HG02870 (cell line): ENCODE results near the gene VPS9D1.
"Not testable (repeated sequence)": the region's sequence is repeated elsewhere in the genome, so short reads cannot be mapped to it uniquely, and the experiment has no call there.

Source experiments
- ATAC-seq: cut with Tn5 transposase; IDR thresholded peaks from one replicate; pipeline ENCODE4 v1.9.1; 2021; ENCODE audit warnings: mild to moderate bottlenecking, moderate library complexity; ENCODE audit not compliant: unreplicated experiment

The VPS9D1 gene

DNA sequence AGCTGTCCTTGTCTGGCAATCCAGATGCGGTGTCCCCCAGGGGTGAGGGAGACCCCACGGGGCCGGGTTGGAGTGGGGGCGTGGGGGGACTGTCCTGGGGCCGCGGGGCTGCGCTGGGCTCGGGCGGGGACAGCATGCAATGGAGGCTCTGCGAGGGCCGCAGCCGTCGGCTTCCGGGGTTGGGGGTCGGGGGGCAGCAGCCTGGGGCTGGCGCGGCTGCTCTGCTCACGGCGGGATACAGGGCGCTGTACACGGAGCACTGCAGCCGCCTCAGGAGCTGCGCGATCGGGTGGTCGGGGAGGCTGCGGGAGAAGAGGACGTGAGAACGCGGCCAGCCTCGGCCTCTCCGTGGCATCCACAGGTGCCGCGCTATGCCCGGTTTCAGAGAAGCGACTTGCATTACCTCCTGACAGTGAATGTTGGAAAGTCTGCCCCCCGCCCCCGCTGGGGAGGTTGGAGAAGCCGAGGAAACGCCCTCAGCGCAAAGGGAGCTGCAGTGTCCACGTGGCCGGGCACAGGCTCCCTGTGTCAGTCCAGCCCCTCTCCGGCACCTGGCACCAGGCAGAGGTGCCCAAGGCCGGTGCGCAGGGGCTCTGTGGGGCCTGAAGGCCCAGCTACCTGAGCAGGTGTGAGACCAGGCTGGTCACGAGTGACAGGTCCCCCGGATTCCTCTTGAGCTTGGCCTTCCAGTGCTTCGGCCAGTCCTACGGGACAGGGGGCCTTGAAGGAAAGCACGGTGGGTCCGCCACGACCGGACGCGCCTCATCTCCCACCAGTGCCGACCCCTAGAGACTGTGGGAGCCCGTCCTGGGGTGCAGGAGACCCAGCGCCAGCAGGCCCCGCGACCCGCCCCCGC, 9.8 kb downstream of the VPS9D1 start:
- ATAC-seq: no peak

DNA sequence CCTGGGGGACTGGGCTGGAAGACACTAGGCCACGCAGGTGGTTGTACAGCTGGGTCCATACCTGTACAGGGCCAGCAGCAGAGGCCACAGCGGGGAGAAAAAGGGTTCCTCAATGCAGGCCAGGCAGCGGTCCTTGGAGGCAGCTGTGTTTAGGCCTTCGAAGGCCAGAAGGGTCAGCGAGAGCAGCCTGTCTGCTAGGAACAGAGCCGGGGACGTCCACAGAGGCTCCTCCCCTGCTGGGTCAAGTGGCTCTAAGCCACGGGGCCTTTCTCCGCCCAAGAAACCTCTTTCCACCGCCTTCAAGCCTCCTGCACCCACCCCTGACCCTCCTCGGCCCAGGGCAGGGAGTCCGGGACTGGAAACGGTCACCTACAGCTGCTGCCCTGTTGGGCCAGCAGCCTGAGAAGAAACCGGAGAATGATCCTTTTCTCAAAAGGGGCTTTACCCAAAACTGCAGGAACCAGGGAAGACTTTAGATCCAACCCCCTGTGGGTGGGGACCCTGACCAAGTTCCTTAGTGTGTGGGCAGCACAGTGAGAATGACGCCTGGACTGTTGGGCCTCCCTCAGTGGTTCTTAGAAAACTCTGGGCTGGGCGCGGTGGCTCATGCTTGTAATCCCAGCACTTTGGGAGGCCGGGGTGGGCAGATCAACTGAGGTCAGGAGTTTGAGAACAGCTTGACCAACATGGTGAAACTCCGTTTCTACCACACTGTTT, 10.8 kb downstream of the VPS9D1 start:
- no peak for ATAC-seq

DNA sequence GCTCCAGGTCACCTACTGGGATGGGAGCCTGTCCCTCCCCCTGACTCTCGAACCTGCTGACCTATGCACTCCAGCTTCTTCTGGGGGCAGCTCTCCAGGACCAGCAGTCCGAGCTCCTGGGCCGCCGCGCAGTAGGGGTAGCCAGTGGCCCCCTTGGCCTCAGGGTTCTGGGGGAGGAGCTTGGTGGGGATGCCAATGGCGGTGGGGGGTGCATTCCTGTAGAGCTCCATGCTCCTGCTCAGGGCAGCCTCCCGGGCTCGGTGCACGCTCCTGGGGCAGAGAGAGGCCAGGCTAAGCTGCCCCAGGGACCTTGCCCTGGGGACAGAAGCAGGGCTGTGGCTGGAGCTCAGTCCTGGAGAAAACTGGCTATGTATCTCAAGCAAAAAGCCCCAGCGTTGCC, 11.5 kb downstream of the VPS9D1 start:
- ATAC-seq: no peak

DNA sequence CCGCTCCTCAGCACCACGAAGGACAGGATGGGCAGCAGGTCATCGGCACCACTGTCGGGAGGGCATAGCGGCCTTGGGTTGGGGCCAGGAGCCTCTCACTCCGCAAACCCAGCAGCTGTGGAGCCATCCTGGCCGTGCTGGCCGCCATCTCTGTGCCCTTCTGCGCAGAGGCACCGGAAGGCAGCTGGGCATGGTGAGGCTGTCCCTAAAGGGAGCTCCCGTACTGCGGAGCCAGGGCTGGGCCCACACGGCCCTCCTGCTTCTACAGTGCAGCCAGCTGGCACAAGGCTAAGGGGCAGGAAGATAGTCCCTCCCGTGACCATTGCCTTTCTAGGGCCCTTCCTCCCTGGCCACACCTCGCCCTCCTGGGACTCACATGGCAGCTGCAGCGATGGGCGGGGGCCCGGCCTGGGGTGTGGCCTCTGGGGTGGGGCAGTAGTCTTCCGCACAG, 12.2 kb downstream of the VPS9D1 start:
- no peak for ATAC-seq

DNA sequence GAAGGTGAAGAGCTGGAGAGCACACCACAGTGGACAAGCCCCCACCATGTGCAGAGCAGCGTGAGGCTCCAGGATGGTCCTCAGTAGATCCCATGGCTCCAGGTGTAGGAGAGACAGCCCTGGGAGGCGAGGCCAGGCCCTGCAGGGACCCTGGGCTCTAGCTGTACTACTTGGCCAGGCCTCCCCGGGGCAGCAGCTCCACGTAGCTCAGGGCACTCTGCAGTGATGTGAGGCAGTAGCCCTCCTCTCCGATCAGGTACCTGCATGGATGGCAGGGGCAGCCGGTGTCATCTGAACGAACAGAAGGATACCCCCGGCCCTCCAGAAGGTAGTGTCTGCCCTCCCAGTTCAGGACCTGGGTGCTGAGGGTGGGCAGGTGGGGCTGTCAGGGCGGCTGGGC, 13.0 kb downstream of the VPS9D1 start:
- ATAC-seq: no peak

DNA sequence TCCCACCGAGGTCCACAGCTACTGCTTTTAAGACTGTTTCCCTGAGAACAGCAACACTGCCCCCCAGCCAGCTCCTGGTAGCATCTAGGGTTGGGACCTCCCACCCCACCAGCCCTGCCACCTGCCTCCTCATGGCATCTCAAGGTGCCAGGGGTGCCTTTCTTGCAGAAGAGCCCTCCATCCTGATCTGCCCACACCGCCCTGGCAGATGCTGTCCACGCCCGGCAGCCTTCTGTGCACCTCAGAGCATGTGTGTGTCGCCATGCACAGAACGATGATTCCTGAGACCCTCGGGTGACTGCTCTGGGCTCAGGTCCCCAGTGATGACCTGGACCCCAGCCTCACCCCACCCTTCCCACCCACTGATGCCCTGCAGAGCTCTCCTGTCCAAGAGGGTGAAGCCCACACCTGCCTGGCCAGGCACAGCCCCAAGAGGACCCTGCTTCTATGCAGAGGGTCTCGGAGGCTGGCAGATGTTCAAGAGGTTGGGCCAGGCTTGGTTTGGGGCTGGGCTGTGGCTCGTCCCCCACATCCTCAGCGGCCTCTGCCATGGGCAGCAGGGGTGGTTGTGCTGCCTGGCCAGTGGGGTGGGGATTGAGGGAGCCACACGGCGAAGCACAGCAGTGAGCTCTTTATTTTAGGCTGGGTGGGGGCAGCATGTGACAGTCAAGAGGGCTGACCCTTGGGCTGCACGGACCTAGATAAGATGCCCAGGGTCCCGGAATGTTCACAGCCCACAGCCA, 14.0 kb downstream of the VPS9D1 start:
- no peak for ATAC-seq

DNA sequence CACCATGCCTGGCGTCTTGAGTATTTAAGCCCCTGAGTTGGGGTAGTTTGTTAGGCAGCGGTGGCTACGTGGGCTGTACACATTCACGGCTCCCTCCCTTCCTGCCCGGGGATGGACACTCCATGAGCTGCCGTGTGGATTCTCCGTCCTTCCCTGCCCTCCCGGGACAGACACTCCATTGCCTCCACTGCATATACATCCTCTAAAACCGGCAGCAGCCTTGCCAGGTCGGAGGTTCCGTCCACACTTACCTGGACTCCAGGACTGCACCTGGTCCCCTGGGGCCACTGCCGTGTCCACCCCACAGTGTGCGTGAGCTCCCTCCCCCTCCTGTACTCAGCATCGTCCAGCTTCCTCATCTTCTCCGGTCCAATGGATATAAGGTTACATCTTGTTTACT, 15.7 kb downstream of the VPS9D1 start:
- ATAC-seq: no peak

DNA sequence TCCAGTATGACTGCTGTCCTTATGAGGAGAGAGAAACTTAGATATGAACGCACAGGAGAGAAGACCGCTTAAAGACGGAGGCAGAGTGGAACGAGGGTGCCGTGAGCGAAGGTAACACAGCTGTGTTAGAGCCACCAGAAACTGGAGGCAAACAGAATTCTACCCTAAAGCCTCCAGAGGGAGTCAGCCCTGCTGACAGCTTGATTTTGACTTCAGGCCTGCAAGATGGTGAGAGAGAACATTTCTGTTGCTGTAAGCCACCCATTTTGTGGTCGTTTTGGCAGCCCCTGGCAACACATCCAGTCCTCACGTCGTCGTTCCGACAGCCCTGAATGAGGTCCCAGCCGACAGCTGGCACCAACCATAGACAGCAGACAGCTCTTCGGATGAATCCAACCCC, 16.4 kb downstream of the VPS9D1 start:
- no peak for ATAC-seq

DNA sequence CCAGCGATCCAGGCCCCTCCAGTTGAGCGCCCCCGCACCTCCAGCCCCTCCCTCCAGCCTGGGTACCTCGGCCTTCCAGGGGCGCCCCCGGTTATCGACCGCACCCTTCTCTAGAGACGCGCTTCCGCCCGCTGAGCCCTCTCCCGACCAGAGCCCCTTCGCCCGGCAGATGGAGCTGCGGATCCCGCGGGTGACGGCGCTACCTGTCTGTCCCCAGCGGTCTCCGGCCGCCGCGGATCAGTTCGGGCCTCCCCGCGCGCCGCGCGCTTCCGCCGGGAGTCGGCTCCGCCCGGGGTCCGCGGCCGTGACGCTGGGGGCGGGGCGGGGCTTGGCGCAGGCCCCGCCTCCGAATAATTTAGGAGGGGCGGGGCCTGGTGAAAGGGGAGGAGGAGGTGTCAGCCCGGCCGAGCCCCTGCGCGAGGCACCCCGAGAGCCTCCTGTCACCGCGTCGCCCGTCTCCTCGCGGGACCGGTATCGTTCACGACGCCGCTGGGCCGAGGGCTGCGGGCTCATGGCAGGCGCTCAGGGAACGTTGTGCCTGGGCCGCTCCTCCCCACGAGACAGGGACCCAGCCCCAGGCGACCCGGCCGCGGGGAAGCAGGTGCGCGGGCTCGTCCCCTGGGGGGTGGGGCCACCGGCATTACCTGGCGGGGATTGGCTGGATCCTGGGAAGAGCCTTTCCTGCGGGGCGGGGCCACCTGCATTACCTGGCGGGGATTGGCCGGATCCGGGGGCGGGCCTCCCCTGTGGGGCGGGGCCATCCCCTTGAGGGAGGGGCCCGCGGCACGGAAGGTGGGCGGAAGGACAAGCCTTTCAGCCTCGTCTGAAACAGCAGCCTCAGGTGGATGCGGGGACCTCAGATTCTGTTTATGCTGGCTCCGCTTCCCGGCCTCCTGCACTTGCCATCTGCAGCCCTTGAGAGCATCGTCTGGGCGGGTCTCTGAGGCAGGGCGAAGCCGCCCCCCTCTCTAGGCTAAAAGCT, 19.0 kb downstream of the VPS9D1 start, which contains the start of gene SPATA2L:
Gene SPATA2L (minus strand): TSS at position 281 of the 982 bp plus-strand sequence. CDS start 473 bp downstream, outside the sequence.
- ATAC-seq: peak; percentile 71

DNA sequence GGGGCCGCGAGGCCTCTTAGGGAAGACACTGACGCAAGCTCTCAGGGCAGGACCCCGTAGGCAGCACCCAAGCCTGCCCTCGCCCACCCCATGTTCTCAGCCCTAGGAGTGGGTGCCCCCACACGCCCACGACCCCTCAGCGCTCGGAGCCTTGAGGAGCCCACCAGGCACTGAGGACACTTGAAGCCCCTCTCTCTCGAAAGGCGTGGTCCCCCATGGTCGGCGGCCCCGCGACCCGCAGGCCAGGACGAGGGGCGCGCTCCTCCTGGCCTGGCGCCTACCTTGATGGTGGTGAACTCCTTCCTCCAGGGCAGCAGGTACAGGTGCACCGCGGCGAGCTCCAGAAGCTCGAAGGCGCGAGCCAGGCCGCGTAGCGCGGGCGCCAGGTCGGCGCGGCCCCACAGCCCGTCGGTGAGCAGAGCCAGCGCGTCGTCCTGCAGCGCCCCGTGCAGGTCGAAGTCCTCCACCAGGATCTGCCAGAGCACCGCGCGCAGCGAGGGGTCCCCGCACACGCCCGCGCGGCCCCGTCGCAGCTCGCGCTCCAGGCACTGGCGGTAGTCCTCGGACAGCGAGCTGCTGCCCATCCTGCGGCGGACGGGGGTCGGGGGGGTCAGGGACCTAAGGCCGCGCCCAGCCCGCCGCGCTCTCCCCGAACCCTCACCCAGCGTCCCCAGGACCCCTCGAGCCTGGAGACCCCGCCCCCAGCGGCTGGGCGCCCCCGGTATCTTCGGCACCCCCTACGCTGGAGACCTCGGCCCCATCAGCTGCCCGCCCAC, 19.9 kb downstream of the VPS9D1 start:
- no peak for ATAC-seq

DNA sequence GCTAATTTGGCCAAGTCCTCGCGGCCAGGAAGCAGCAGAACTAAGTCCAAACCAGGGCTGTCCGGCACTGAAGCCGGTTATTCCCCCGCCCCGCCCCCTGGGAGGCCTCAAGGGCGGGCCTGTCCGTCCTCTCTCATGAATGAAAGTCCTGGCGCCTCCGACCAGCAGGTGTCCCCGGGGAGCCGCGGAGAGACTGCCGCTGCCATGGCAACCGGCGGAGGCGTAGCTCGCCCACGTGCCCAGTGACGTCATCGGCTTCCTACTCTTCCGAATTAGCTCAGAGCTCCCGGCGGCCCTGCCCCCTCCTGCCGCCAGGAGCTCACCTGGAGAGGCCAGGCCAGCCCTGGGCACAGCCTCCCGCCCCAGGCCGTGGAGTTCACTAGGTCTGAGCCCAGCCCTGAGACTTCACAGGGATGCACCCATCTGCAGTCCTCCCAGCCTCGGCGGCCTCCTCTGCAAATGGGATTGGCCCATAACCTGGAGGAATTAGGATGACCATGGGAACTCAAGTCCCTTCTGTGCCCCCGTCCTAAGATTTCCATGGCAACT, 20.5 kb downstream of the VPS9D1 start:
- ATAC-seq: peak; percentile 45

DNA sequence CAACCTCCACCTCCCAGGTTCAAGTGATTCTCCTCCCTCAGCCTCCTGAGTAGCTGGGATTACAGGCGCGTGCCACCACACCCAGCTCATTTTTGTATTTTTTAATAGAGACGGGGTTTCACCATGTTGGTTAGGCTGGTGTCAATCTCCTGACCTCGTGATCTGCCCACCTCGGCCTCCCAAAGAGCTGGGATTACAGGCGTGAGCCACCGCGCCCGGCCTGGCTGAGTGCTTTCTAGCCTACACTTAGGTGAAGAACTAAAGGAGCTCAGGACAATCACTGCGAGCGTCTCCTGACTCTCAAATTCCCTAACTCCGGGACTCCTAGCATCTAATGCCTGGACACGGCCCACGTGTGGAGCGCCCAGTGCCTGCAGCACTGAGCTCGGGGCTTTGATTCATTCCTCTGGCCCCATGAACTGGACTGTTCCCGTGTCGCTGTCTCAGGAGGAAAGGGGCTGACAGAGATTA, 21.0 kb downstream of the VPS9D1 start:
- not testable (repeated sequence) for ATAC-seq

DNA sequence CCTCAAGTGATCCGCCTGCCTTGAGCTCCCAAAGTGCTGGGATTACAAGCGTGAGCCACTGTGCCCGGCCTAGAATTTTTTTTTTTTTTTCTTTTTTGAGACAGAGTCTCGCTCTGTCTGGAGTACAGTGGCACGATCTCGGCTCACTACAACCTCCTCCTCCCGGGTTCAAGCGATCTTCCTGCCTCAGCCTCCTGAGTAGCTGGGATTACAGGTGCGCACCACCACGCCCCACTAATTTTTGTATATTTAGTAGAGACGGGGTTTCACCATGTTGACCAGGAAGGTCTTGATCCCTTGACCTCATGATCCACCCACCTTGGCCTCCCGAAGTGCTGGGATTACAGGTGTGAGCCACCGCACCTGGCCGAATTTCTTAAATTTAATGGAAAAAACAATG, 22.0 kb downstream of the VPS9D1 start:
- not testable (repeated sequence) for ATAC-seq

DNA sequence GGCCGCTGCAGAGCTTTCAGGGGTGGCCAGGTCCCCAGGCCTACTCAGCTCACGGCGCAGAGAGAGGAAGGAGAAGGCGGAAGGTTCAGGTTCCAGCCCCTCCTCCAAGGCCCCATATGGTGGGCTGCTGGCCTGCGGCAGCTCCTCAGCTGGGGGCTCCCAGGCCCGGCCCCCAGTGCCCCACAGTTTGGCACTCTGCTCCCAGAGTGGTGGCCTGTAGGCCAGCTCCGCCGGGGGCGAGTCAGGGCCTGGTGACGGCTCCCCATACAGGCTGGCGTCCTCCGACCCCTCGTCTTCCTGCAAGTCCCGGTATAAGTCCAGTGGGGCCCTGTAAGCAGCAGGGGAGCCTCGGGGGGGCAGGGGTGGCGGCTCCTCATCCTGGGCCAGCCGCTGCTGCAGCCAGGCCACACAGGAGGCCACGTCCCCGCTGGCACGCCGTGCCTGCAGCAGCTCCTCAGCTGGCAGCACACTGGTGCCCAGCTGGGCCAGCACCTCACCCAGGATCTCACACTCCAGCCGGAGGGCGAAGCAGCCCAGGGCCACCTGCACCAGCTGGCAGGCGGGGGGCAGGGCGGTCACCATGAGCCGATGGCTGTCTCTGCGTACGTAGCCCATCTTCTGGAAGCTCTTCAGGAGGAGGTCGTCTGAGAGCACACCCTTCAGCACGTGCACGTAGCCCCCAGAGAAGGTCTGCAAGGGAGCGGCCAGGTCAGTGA, 22.9 kb downstream of the VPS9D1 start:
- ATAC-seq: no peak

DNA sequence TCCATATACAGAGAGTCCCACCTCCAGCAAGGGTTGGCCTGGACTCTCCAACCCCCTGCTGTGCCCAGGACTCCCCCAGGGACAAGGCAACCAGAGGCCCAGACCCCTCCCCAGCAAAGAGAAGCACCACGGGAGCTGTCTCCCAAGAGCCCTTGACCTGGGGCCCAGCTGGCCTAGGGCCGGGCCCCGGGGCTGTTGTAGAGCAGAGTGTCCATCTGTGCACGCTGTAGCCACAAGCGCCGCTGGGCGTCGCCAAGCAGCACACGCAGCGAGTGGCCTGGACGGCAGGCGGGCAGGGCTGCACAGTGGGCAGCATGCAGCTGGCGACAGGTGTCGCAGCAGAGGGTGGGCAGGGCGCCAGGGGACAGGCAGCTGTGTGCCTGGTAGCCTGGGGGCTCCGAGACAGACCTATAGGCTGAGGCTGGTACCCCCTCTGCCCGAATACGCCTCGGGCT, 23.5 kb downstream of the VPS9D1 start:
- no peak for ATAC-seq

DNA sequence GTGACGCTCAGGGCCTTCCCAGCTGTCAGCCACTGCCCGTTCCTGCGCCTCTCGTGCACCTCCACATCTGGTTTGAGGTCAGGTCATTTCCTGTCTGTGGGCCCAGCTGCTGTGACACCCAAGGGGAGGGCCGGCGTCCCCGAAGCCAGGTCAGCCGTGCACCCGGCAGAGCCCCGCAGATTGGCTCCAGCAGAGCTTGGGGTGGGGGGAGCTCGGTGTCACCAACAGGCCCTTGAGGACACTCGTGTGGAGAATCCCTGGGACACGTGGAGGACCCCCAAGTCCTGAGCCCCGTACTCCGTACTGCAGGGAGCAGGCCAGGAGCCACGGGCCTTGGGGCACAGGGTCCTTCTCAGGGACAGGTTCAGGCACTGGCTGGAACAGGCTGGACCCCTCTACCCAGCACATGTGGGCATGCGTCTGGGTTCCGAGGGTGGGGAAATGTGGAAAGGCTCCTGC, 24.0 kb downstream of the VPS9D1 start:
- ATAC-seq: no peak

DNA sequence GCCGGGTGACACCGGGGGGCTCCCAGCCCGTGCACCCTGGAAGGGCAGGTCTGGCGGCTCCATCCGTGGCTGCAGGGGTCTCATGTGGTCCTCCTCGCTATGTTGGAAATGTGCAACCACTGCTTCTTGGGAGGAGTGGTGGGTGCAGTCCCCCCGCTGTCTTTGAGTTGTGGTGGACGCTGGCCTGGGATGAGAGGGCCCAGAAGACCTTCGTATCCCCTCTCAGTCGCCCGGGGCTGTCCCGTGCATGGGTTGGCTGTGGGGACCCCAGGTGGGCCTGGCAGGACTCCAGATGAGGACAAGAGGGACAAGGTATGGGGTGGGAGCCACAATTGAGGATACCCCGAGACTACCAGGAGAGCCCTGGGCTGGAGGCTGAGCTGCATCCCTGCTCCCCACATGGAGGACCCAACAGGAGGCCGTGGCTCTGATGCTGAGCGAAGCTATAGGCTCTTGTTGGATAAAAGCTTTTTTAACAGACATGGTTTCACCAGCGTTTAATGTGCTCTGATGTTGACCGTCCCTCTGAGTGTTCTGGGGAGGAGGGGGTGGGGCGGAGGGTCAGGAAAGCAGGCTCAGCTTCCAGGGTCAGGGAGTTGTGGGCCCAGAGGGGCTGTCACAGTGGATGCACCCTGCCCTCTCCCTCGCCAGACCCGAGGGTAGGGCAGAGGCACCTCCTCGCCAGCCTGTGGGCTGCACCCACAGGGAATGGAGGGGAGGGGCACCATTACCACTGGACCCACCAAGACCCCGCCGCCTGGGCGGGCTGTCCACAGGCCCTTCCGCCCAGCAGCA, 24.6 kb downstream of the VPS9D1 start:
- ATAC-seq: no peak
